IMR-90 (cell line): ENCODE results near the gene SLC6A6. TPM values are rescaled to one million over a fixed set of nuclear protein-coding genes. Genes with fewer than 3 reads are reported as not detected.

Experiments used
- ATAC-seq: fragments of 200-7000 bp; cut with Tn5 transposase; 2 replicates; pipeline ENCODE4 v1.9.1; 2020; ENCODE audit warnings: low read depth, mild to moderate bottlenecking, moderate library complexity
- BruUV-seq: library from RNA; stranded (reverse); fragments of 400-500 nt; replicated peaks from 2 replicates; lab custom pipeline; 2021; lab: Mats Ljungman, UMichigan
- CTCF ChIA-PET: fragments of 300-600 bp; formaldehyde crosslinking; extraction: SDS; loops from one replicate; lab custom pipeline; 2021; ENCODE audit warnings: antibody characterized with exemption; lab: Yijun Ruan, JAX
- POLR2A ChIA-PET: fragments of 300-600 bp; sonication (Branson Sonifier 250); formaldehyde crosslinking; loops from one replicate; lab custom pipeline; 2022; ENCODE audit warnings: antibody characterized with exemption; ENCODE audit not compliant: unreplicated experiment; lab: Charles Lee
- DNase-seq: peaks from one replicate; pipeline ENCODE4 v3.0.0; 2013
- H2AFZ ChIP-seq: replicated peaks from 2 replicates; pipeline ENCODE3; 2013; ENCODE audit warnings: low read length, mild to moderate bottlenecking; ENCODE audit not compliant: poor library complexity
- H2AK5ac ChIP-seq: 2 replicates; pipeline ENCODE4 v1.6.1; 2013; ENCODE audit warnings: low read depth, low read length, inconsistent platforms
- H2AK9ac ChIP-seq: replicated peaks from 2 replicates; pipeline ENCODE3; 2013; ENCODE audit warnings: mild to moderate bottlenecking, low read depth, low read length, moderate library complexity; ENCODE audit not compliant: poor library complexity
- H2BK120ac ChIP-seq: 2 replicates; pipeline ENCODE4 v1.6.1; 2013; ENCODE audit warnings: low read depth, low read length, inconsistent platforms
- H2BK15ac ChIP-seq: 3 replicates; pipeline ENCODE4 v1.6.1; 2013; ENCODE audit warnings: low read depth, low read length, inconsistent platforms
- H2BK20ac ChIP-seq: 2 replicates; pipeline ENCODE4 v1.6.1; 2013; ENCODE audit warnings: low read depth, mild to moderate bottlenecking, inconsistent platforms, low read length, moderate library complexity
- H2BK5ac ChIP-seq: 2 replicates; pipeline ENCODE4 v1.6.1; 2013; ENCODE audit warnings: mild to moderate bottlenecking, low read depth, low read length, inconsistent platforms; ENCODE audit not compliant: poor library complexity, severe bottlenecking
- H3K14ac ChIP-seq: replicated peaks from 2 replicates; pipeline ENCODE4 v1.6.1; 2013; ENCODE audit warnings: low read depth, low read length, inconsistent platforms
- H3K18ac ChIP-seq: 2 replicates; pipeline ENCODE4 v1.6.1; 2013; ENCODE audit warnings: low read depth, low read length, control low read depth
- H3K23ac ChIP-seq: 2 replicates; pipeline ENCODE4 v1.6.1; 2013; ENCODE audit warnings: low read depth, low read length, inconsistent platforms
- H3K27ac ChIP-seq: 2 replicates; pipeline ENCODE4 v1.5.1; 2013; ENCODE audit warnings: mild to moderate bottlenecking, control low read depth, low read length; ENCODE audit not compliant: insufficient read depth
- H3K27me3 ChIP-seq: 2 replicates; pipeline ENCODE4 v1.6.1; 2013; ENCODE audit warnings: low read length; ENCODE audit not compliant: control insufficient read depth, insufficient read depth
- H3K36me3 ChIP-seq: 2 replicates; pipeline ENCODE4 v1.6.1; 2013; ENCODE audit warnings: low read length, mixed read lengths; ENCODE audit not compliant: control insufficient read depth, insufficient read depth
- H3K4ac ChIP-seq: 2 replicates; pipeline ENCODE4 v1.6.1; 2013; ENCODE audit warnings: low read depth, low read length, inconsistent platforms
- H3K4me1 ChIP-seq: 2 replicates; pipeline ENCODE4 v1.6.1; 2013; ENCODE audit warnings: low read length, mixed read lengths; ENCODE audit not compliant: control insufficient read depth, insufficient read depth
- H3K4me2 ChIP-seq: 2 replicates; pipeline ENCODE4 v1.6.1; 2013; ENCODE audit warnings: low read depth, mild to moderate bottlenecking, control low read depth, low read length, moderate library complexity
- H3K4me3 ChIP-seq: 2 replicates; pipeline ENCODE4 v1.5.1; 2013; ENCODE audit warnings: low read depth, mild to moderate bottlenecking, control low read depth, low read length, moderate library complexity; ENCODE audit not compliant: insufficient read depth
- H3K56ac ChIP-seq: 2 replicates; pipeline ENCODE4 v1.6.1; 2013; ENCODE audit warnings: low read length, inconsistent platforms; ENCODE audit not compliant: insufficient read depth; ENCODE audit errors: extremely low read depth
- H3K79me1 ChIP-seq, 2 experiments: 2 replicates each; pipeline ENCODE4 v1.6.1; 2013; ENCODE audit warnings: low read length in 2 of 2, inconsistent platforms in 1 of 2, low read depth in 1 of 2
- H3K9ac ChIP-seq: 2 replicates; pipeline ENCODE4 v1.6.1; 2013; ENCODE audit warnings: low read depth, low read length, control low read depth
- H3K9me1 ChIP-seq: 2 replicates; pipeline ENCODE4 v1.6.1; 2013; ENCODE audit warnings: low read length, inconsistent platforms; ENCODE audit not compliant: insufficient read depth
- H3K9me3 ChIP-seq: 2 replicates; pipeline ENCODE4 v1.6.1; 2013; ENCODE audit warnings: low read length; ENCODE audit not compliant: control insufficient read depth, insufficient read depth
- H4K20me1 ChIP-seq: 2 replicates; pipeline ENCODE4 v1.6.1; 2013; ENCODE audit warnings: low read length, inconsistent platforms; ENCODE audit not compliant: insufficient read depth
- H4K5ac ChIP-seq: 2 replicates; pipeline ENCODE4 v1.6.1; 2013; ENCODE audit warnings: mild to moderate bottlenecking, low read depth, low read length, control low read depth
- H4K8ac ChIP-seq, 2 experiments: 2 replicates each; pipeline ENCODE4 v1.6.1; 2013; ENCODE audit warnings: low read depth in 2 of 2, low read length in 2 of 2, control low read depth in 1 of 2, inconsistent platforms in 1 of 2
- H4K91ac ChIP-seq: 2 replicates; pipeline ENCODE4 v1.6.1; 2013; ENCODE audit warnings: low read depth, low read length, inconsistent platforms; ENCODE audit not compliant: insufficient read depth
- BHLHE40 ChIP-seq: fragments of 150-350 bp; IDR thresholded peaks from 2 replicates; pipeline ENCODE4 v1.6.1; 2016; ENCODE audit warnings: mild to moderate bottlenecking, low read depth, low read length
- CEBPB ChIP-seq: IDR thresholded peaks from 2 replicates; pipeline ENCODE4 v1.6.1; 2012; ENCODE audit warnings: low read depth, low read length, improper control_type of control experiment
- CHD1 ChIP-seq: IDR thresholded peaks from 2 replicates; pipeline ENCODE4 v1.6.1; 2012; ENCODE audit warnings: low read depth, low read length, improper control_type of control experiment
- CTCF ChIP-seq: conservative IDR thresholded peaks from 2 replicates; pipeline ENCODE4 v1.5.1; 2012; ENCODE audit warnings: mild to moderate bottlenecking, low read depth, low read length, improper control_type of control experiment
- ELK1 ChIP-seq: fragments of 150-350 bp; IDR thresholded peaks from 2 replicates; pipeline ENCODE4 v1.6.1; 2016; ENCODE audit warnings: low read depth, mild to moderate bottlenecking, low read length, moderate library complexity, borderline replicate concordance
- FOS ChIP-seq: fragments of 150-350 bp; IDR thresholded peaks from 2 replicates; pipeline ENCODE4 v1.6.1; 2016; ENCODE audit warnings: low read depth, low read length
- MAFK ChIP-seq: IDR thresholded peaks from 2 replicates; pipeline ENCODE4 v1.6.1; 2012; ENCODE audit warnings: low read depth, low read length, improper control_type of control experiment
- MAZ ChIP-seq: IDR thresholded peaks from 2 replicates; pipeline ENCODE4 v1.6.1; 2012; ENCODE audit warnings: low read depth, mild to moderate bottlenecking, low read length, improper control_type of control experiment, moderate library complexity, borderline replicate concordance
- MXI1 ChIP-seq: IDR thresholded peaks from 2 replicates; pipeline ENCODE4 v1.6.1; 2012; ENCODE audit warnings: low read depth, mild to moderate bottlenecking, low read length, moderate library complexity, borderline replicate concordance
- NFE2L2 ChIP-seq: fragments of 150-350 bp; IDR thresholded peaks from 2 replicates; pipeline ENCODE4 v1.6.1; 2016; ENCODE audit warnings: low read depth, mild to moderate bottlenecking, low read length
- POLR2A ChIP-seq: IDR thresholded peaks from 2 replicates; pipeline ENCODE4 v1.6.1; 2012; ENCODE audit warnings: mild to moderate bottlenecking, low read depth, low read length
- RAD21 ChIP-seq: IDR thresholded peaks from 2 replicates; pipeline ENCODE4 v1.6.1; 2012; ENCODE audit warnings: low read length, improper control_type of control experiment
- RCOR1 ChIP-seq: IDR thresholded peaks from 2 replicates; pipeline ENCODE4 v1.6.1; 2012; ENCODE audit warnings: mild to moderate bottlenecking, low read length, improper control_type of control experiment; ENCODE audit not compliant: insufficient replicate concordance
- RFX5 ChIP-seq: IDR thresholded peaks from 2 replicates; pipeline ENCODE4 v1.8.0; 2012; ENCODE audit warnings: low read depth, mild to moderate bottlenecking, low read length, moderate library complexity
- SMC3 ChIP-seq: fragments of 150-350 bp; IDR thresholded peaks from 2 replicates; pipeline ENCODE4 v1.6.1; 2016; ENCODE audit warnings: low read depth, mild to moderate bottlenecking, antibody characterized with exemption, low read length, moderate library complexity
- USF2 ChIP-seq: fragments of 150-350 bp; IDR thresholded peaks from 2 replicates; pipeline ENCODE4 v1.6.1; 2017; ENCODE audit warnings: mild to moderate bottlenecking, antibody characterized with exemption, low read length, low read depth
- dilution Hi-C: fragments of 300-500 bp; cut with HindIII; formaldehyde crosslinking; loops from one replicate; pipeline ENCODE4 v1.14.3; 2018; ENCODE audit warnings: low sequenced_read_pairs; ENCODE audit not compliant: unreplicated experiment
- in situ Hi-C: fragments of 300-500 bp; cut with MboI; formaldehyde crosslinking; loops from 3 replicates; pipeline ENCODE4 v1.14.3; 2019; ENCODE audit warnings: low sequenced_read_pairs, inconsistent platforms, mixed read lengths
- intact Hi-C: fragments of 100-400 bp; cut with micrococcal nuclease; formaldehyde crosslinking; loops from 2 replicates; pipeline ENCODE4 v1.10.0; 2022
- polyA plus RNA-seq, 3 experiments: library from polyadenylated mRNA; depleted of rRNA; stranded (reverse); fragments of >200 nt; gene quantifications; 2 replicates each; pipeline ENCODE4 v1.2.3, GENCODE V29; 2012; ENCODE audit warnings: low replicate concordance in 1 of 3
- total RNA-seq: library from RNA; depleted of rRNA; stranded (reverse); fragments of >200 nt; gene quantifications from 2 replicates; pipeline ENCODE4 v1.2.3, GENCODE V29; 2012

The SLC6A6 gene
- total and polyA plus RNA-seq, 2 of the 4 experiments (the other 2 are of a cell fraction) = 29.9 to 39.4 TPM

GRCh38 chr3:14436954-14437281 lies 34.5 kb downstream of the SLC6A6 start:
- CTCF ChIA-PET = interaction anchor here (0.6 to 0.9 kb wide), 3 partner anchors 11 to 164 kb away, joined by 3 to 5 read pairs (median 3); no protein-coding TSS in a partner anchor
- in situ Hi-C loops (no loop called here), intact Hi-C loops (no loop called here)

More at GRCh38 chr3:14436954-14437281, 34.5 kb downstream of the SLC6A6 start:
- H3K9me1 ChIP-seq = peaks cover 25% of the 10 kb centered on the region
- peaks cover 46% of the 10 kb centered on the region for H3K4me1 ChIP-seq
- no peak overlapping the region for H3K18ac ChIP-seq
- H3K4ac ChIP-seq = no peak overlapping the region
- peaks cover 42 to 88% of the 10 kb centered on the region in 2 experiments for H3K79me1 ChIP-seq
- no peak overlapping the region for H3K4me3 ChIP-seq
- no peak overlapping the region for H2AK9ac ChIP-seq
- DNase-seq (no peak), ATAC-seq (no peak)
- POLR2A ChIA-PET = no interaction called here
- peak overlapping the region; percentile 2; the same call in 1 of the 2 replicates for H4K91ac ChIP-seq
- H2BK5ac ChIP-seq = no peak overlapping the region
- no peak overlapping the region for H2BK15ac ChIP-seq
- no peak overlapping the region for H2AFZ ChIP-seq
- no peak overlapping the region; the same call in 1 of the 2 replicates for H2BK20ac ChIP-seq
- H3K23ac ChIP-seq = 0 out of 2 replicates have a peak overlapping the region, but pooled peaks have one; percentile 7
- TF ChIP-seq MXI1 (no peak), ELK1 (no peak), RAD21 (no peak), CTCF (no peak), CEBPB (no peak), RFX5 (no peak), MAZ (no peak), MAFK (no peak), FOS (no peak), RCOR1 (no peak), POLR2A (no peak), USF2 (no peak), BHLHE40 (no peak), CHD1 (no peak), NFE2L2 (no peak), SMC3 (no peak)
- H3K4me2 ChIP-seq = no peak overlapping the region
- no TSS peak for BruUV-seq
- dilution Hi-C loops = no loop called here
- 0 out of 2 replicates have a peak overlapping the region, but pooled peaks have one; percentile 32 for H2AK5ac ChIP-seq
- no peaks in the 10 kb centered on the region for H3K27me3 ChIP-seq
- peaks cover 34% of the 10 kb centered on the region for H4K20me1 ChIP-seq
- no peaks in the 10 kb centered on the region for H3K9me3 ChIP-seq
- 0 out of 2 replicates have a peak overlapping the region, but pooled peaks have one; percentile 6 for H3K14ac ChIP-seq
- H2BK120ac ChIP-seq = no peak overlapping the region
- no peak overlapping the region for H3K56ac ChIP-seq
- H3K36me3 ChIP-seq = no peaks in the 10 kb centered on the region
- no peak overlapping the region for H4K5ac ChIP-seq
- H3K27ac ChIP-seq = no peak overlapping the region
- H3K9ac ChIP-seq = no peak overlapping the region
- H4K8ac ChIP-seq = no peak overlapping the region
